Stimulated activated CD4-positive, alpha-beta T cell treated with anti-CD3 and anti-CD28 coated beads, TNF-alpha, amount 100 ng/mL, for 4 hours (primary cell): ENCODE data around the gene XIAP.

ENCODE experiments used
- DNase-seq, 3 experiments: peaks; one replicate each; pipeline ENCODE4 v3.0.0-alpha.2; 2020; ENCODE audit warnings: low read depth in 3 of 3

XIAP gene

GRCh38 chrX:123960956-123961267 lies 101.1 kb downstream of the XIAP start:
- DNase-seq = no peak

GRCh38 chrX:123961268-123962005 lies 101.6 kb downstream of the XIAP start, which contains the start of gene STAG2:
Gene STAG2 (plus strand): TSS chrX:123961706. CDS start chrX:124022628, 60,922 bp downstream.
- DNase-seq = peak; percentile 10 to 19 (median 11)

GRCh38 chrX:123962006-123962467 lies 102.2 kb downstream of the XIAP start:
- DNase-seq = no peak

DNA sequence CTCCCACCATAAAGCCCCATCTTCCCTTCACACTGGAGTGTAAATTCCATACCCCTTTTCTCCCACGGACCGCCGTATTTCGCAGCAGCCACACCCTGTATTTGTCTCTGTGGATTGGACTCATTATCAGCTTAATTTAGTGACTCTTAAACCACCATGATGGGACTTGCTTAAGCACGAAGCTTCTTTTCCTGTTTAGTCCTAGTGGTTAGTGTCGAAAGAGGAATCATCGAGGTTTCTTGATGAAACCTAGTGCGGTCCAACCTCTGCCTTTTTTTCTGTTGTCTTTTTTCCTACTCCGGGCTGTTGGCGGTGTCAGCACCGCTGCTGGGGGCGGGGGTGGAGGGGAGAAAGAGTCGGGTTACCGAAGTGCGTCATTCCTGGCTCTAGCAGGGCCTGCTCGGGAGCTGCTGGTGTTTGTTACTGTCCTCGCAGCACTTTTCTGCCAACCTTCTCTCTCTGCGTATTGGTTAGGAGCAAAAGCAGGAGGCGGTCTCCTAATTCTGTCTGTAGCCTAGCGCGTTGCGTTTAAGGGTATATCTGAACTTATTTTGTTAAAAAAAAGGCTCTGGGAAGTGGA lies 103.0 kb downstream of the XIAP start:
- DNase-seq = peak; percentile 46 to 65 (median 62)
